Activated CD8-positive, alpha-beta memory T cell treated with anti-CD3 and anti-CD28 coated beads for 36 hours (primary cell): ENCODE data around the gene GPR4. TPM values are rescaled to one million over a fixed set of nuclear protein-coding genes. Genes with fewer than 3 reads are reported as not detected.

Source experiments
- total RNA-seq, 2 experiments: library from RNA; stranded (reverse); gene quantifications; one replicate each; pipeline ENCODE4 v1.2.3, GENCODE V29; 2021

The GPR4 gene
- total RNA-seq, 2 experiments from 2014 or later, result not detected

Other genes with a start within 250 kb of the GPR4 start
- 10 to 100 TPM; 23.8 to 27.0 TPM for gene ERCC2, start 231.6 kb downstream of the GPR4 start, total RNA-seq
- gene PPP1R13L, start 197.1 kb downstream of the GPR4 start, total RNA-seq, result 1 to 10 TPM; 3.4 to 3.9 TPM
- gene POLR1G, start 195.6 kb downstream of the GPR4 start, total RNA-seq, result 10 to 100 TPM; 30.6 to 32.4 TPM
- gene ERCC1, start 178.3 kb downstream of the GPR4 start, total RNA-seq, result 10 to 100 TPM; 68.0 to 71.9 TPM
- 1 to 10 TPM; 2.8 to 3.9 TPM for gene FOSB, start 134.2 kb downstream of the GPR4 start, total RNA-seq
- gene RTN2, start 105.2 kb downstream of the GPR4 start, total RNA-seq, result 1 to 10 TPM; 2.1 to 2.5 TPM
- 1 to 10 TPM; 2.0 to 3.0 TPM for gene PPM1N, start 103.8 kb downstream of the GPR4 start, total RNA-seq
- 100 to 1,000 TPM; 186 to 193 TPM for gene VASP, start 94.7 kb downstream of the GPR4 start, total RNA-seq
- 10 to 100 TPM; 14.0 to 14.5 TPM for gene OPA3, start 17.4 kb downstream of the GPR4 start, total RNA-seq
- gene EML2, start 37.2 kb upstream of the GPR4 start, total RNA-seq, result 100 to 1,000 TPM; 121 to 122 TPM
- gene GIPR, start 66.0 kb upstream of the GPR4 start, total RNA-seq, result 1 to 10 TPM; 2.4 to 2.8 TPM
- 100 to 1,000 TPM; 777 to 805 TPM for gene SNRPD2, start 89.7 kb upstream of the GPR4 start, total RNA-seq
- 10 to 100 TPM; 17.9 to 20.1 TPM for gene QPCTL, start 90.5 kb upstream of the GPR4 start, total RNA-seq
- gene FBXO46, start 128.7 kb upstream of the GPR4 start, total RNA-seq, result 10 to 100 TPM; 26.5 to 30.4 TPM
- gene MEIOSIN, start 131.2 kb upstream of the GPR4 start, total RNA-seq, result under 1 TPM; 0.08 to 0.11 TPM
- 1 to 10 TPM; 2.0 to 2.5 TPM for gene SIX5, start 167.0 kb upstream of the GPR4 start, total RNA-seq
- 10 to 100 TPM; 19.0 to 22.2 TPM for gene DMPK, start 180.3 kb upstream of the GPR4 start, total RNA-seq
- 10 to 100 TPM; 55.3 to 56.3 TPM for gene DMWD, start 190.6 kb upstream of the GPR4 start, total RNA-seq
- under 1 TPM; 0.17 to 0.23 TPM for gene RSPH6A, start 213.1 kb upstream of the GPR4 start, total RNA-seq